Activated naive CD4-positive, alpha-beta T cell treated with anti-CD3 and anti-CD28 coated beads, Interleukin-2, amount 10 ng/mL, durations not matched to agents 7 days and 5 days (primary cell): ENCODE measurements around the gene MLN.

Experiments used
- CTCF ChIA-PET: fragments of 350-600 bp; sonication (Branson Sonifier 250); formaldehyde crosslinking; loops from one replicate; lab custom pipeline; 2021; ENCODE audit warnings: antibody characterized with exemption; lab: Charles Lee
- DNase-seq: peaks from one replicate; pipeline ENCODE4 v3.0.0-alpha.2; 2020
- H3K27ac Mint-ChIP-seq: one replicate; pipeline ENCODE4 v1.8.0; 2021; ENCODE audit warnings: mild to moderate bottlenecking, moderate library complexity, mixed read lengths
- H3K27me3 Mint-ChIP-seq: one replicate; pipeline ENCODE4 v1.8.0; 2021; ENCODE audit warnings: mild to moderate bottlenecking, mixed read lengths
- H3K36me3 Mint-ChIP-seq: one replicate; pipeline ENCODE4 v1.8.0; 2021; ENCODE audit warnings: mixed read lengths
- H3K4me1 Mint-ChIP-seq: one replicate; pipeline ENCODE4 v1.8.0; 2021; ENCODE audit warnings: mixed read lengths
- H3K4me3 Mint-ChIP-seq: one replicate; pipeline ENCODE4 v1.8.0; 2021; ENCODE audit warnings: mild to moderate bottlenecking, moderate library complexity, mixed read lengths
- H3K9me3 Mint-ChIP-seq: one replicate; pipeline ENCODE4 v1.8.0; 2021; ENCODE audit warnings: mixed read lengths

The MLN gene

DNA sequence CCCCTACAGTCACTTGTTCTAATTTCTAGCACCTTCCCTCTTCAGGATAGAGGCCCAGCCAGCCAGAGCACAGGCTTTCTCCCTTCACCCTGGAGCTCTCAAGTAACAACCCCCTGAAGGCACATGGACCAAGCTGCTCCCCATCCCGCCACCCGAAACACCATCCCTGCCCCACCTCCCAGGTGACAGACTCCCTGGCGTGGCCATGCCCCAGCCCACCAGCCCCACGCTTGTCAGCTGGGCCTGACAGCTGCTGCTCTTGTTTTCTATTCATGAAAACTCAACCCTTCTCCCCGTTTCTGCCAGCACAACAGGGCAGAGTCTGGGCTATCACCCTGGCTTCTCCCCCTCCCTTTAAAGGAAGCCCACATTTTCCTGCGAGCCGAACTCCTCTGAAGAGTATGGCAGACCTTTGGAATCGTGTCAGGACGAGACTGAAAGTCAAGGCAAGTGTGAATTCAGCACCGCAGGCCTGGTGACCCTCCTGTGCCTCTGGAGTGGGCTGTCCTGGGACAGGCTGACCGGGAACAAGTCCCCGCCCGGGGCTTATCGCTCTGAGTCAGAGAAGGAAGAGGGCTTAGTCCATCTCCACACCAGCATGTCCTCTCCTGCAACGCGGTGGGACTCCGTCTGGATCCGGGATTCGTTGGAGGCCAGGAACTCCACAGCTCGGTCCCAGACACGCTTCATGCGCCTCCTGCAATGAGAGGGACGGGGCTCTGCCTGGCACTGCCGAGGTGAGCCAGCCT lies 31.5 kb downstream of the MLN start:
- no peak for DNase-seq
- H3K27me3 Mint-ChIP-seq: peaks cover 29% of the 10 kb centered on the region
- H3K36me3 Mint-ChIP-seq: peaks cover 26% of the 10 kb centered on the region
- peaks cover 6% of the 10 kb centered on the region for H3K4me1 Mint-ChIP-seq
- H3K9me3 Mint-ChIP-seq: no peaks in the 10 kb centered on the region
- no peak overlapping the region for H3K4me3 Mint-ChIP-seq
- no peak overlapping the region for H3K27ac Mint-ChIP-seq
- CTCF ChIA-PET: interaction anchor here (0.9 to 16.2 kb wide), 16 partner anchors 9 to 383 kb away, joined by 3 to 167 read pairs (median 6); partner anchors contain the start of gene IP6K3

DNA sequence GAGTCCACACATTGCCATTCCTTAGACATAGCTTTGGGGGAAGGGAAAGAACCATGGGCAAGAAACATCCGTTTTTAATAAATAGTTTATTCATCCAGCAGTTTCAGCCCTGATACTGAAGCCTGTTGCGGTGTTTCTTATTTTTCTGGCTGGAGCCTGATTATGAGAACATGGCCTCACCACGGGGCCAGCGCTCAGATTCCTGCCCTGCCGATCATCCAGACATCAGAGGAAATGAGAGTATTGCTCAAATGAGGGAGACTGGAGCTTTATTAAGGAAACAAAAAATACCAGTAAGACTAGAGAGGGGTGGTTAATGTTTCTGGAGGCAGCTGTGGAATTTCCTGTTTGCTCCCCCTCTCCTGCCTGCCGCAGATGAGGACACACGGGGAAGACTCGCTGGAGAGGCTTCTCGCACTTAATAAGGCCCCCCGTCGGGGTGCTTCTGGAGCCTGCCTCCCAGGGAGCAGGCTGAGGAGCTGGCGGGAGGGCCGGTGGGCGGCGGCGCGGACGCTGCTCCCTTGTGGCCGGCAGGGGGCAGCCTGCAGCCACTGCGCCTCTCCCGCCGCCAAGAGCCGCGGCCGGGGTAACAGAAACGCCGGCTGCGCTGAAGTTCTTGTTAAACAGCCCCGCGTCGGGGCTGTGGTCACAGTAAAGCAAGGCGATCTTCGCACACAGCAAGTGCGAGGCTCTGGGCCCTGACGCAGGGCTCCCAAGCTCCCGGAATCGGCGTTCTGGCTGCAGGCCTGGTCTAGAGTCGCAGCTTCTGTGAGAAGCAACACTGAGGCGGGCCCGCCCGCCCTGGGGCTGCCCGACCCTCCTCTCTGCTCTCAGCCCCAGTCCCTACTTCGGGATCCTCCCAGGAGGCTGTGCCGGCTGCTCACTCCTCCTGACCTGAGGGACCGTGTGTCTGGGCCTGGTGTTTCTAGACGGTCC lies 32.4 kb downstream of the MLN start:
- CTCF ChIA-PET: interaction anchor here (0.8 to 16.2 kb wide), 27 partner anchors 7 to 383 kb away, joined by 3 to 167 read pairs (median 4); partner anchors contain the start of gene IP6K3
- peak; percentile 70 for DNase-seq
- Mint-ChIP-seq H3K27ac (peak overlapping the region; percentile 6), H3K9me3 (no peaks in the 10 kb centered on the region), H3K4me3 (no peak overlapping the region), H3K36me3 (peaks cover 19% of the 10 kb centered on the region), H3K4me1 (peaks cover 6% of the 10 kb centered on the region), H3K27me3 (peaks cover 33% of the 10 kb centered on the region)

DNA sequence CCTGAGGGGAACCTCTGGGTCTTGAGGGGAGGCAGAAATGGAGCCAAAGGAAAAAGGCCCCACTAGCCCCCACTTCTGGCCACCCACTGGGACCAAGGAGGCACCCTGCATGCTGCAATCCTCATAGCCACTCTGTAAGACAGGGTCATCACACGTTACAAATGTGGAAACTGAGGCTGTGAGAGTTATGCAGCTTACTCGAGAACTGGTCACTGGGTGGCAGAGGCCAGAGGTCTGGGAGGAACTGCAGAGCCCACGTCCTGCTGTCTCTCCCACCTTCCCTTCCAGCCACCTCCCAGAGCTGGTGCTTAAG lies 33.0 kb downstream of the MLN start:
- CTCF ChIA-PET: interaction anchor here (0.8 to 16.2 kb wide), 27 partner anchors 8 to 384 kb away, joined by 3 to 167 read pairs (median 4); partner anchors contain the start of gene IP6K3
- no peak for DNase-seq
- Mint-ChIP-seq H3K9me3 (no peaks in the 10 kb centered on the region), H3K27ac (no peak overlapping the region), H3K4me3 (no peak overlapping the region), H3K4me1 (peaks cover 6% of the 10 kb centered on the region), H3K36me3 (peaks cover 13% of the 10 kb centered on the region), H3K27me3 (peaks cover 40% of the 10 kb centered on the region)

DNA sequence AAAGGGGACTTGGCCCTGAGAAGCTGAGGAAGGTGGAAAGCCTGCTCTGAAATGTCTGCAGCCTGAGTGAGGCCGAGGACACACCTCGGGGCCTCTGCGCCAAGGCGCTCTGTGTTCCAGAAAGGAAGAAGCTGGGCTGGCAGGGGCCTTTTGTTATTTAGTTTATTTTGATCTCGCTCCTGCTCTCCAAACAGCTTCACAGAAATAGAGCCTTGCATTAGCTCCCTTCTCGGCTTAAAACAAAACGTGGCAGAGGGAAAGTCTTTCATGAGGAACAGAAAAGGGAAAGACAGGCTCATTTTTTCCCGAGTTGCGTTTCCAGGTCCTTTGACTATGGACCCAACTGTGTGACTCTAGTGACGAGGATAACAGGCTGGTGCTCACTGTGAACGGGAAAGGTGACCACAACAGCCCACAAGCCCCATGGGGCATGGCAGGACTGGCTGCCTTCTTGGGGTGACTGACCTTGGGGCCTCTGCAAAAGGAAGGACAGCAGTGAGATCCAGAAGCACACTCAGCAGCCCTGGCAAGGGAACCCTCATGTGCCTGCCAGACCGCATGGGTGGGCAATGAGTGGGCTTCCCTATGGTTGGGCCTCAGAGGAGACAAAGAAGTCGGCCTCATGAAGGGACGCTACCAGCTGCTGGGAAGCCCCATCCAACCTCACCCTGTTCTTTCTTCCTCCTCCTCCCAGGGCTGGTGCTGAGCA lies 33.5 kb downstream of the MLN start:
- Mint-ChIP-seq H3K36me3 (peaks cover 10% of the 10 kb centered on the region), H3K27ac (no peak overlapping the region), H3K4me1 (peaks cover 6% of the 10 kb centered on the region), H3K4me3 (no peak overlapping the region), H3K9me3 (no peaks in the 10 kb centered on the region), H3K27me3 (peaks cover 43% of the 10 kb centered on the region)
- CTCF ChIA-PET: interaction anchor here (0.6 to 16.2 kb wide), 20 partner anchors 8 to 385 kb away, joined by 3 to 167 read pairs (median 4); partner anchors contain the start of genes IP6K3 and UQCC2
- DNase-seq: no peak

DNA sequence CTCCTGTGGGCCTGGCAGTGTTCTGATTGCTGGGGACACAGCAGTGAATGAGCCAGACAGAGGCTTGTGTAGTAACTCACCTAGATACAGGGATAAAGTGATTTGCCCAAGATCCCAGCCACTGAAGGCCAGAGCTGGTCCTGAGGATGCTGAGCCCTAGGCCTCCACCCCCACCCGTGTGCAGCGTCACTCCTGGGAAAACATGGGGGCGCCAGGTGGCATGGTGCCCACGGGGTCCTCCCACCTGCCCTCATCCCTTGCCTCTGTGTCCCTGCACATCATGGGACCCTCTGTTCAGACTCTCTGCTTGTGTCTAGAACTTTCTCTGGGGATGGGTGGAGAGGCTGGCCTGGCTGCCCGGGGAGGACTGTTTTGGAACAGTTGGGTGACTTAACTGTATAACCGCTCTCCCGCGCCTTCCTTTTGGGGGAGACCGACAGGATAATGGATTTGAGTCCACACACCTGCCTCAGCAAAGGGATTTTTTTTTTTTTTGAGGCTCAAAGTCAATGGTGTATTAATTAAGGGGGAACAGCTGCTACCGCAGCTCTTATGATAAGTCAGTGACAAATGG lies 34.5 kb downstream of the MLN start:
- peaks cover 6% of the 10 kb centered on the region for H3K4me1 Mint-ChIP-seq

DNA sequence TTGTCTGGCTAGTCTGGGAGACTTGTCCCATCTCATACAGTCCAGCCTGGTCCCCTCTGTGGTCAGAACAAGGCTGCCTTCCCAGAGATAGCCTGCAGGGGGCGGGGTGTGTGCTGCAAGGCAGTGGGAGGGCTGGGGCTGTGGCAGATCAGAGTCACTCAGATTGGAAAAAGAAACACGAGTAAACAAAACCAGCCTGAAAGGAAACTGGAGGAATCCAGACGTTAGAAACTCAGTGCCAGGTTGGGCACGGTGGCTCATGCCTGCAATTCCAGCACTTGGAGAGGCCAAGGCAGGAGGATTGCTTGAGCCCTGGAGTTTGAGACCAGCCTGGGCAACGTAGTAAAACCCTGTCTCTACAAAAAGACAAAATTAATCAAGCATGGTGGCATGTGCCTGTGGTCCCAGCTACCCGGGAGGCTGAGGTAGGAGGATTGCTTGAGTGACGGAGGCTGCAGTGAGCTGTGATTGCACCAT lies 35.1 kb downstream of the MLN start:
- H3K27ac Mint-ChIP-seq: peak overlapping the region; percentile 21
- H3K4me3 Mint-ChIP-seq: no peak overlapping the region
- H3K4me1 Mint-ChIP-seq: peaks cover 6% of the 10 kb centered on the region
- H3K9me3 Mint-ChIP-seq: no peaks in the 10 kb centered on the region
- CTCF ChIA-PET: interaction anchor here (1.5 to 16.2 kb wide), 8 partner anchors 10 to 386 kb away, joined by 4 to 167 read pairs (median 18); partner anchors contain the start of genes IP6K3 and UQCC2
- H3K36me3 Mint-ChIP-seq: peaks cover 5% of the 10 kb centered on the region
- peak; percentile 87 for DNase-seq
- H3K27me3 Mint-ChIP-seq: peaks cover 53% of the 10 kb centered on the region

More for the DNA sequence above, 34.5 kb downstream of the MLN start:
- CTCF ChIA-PET: interaction anchor here (0.7 to 16.2 kb wide), 12 partner anchors 9 to 385 kb away, joined by 3 to 167 read pairs (median 6); partner anchors contain the start of genes IP6K3 and UQCC2
- no peak overlapping the region for H3K27ac Mint-ChIP-seq
- no peaks in the 10 kb centered on the region for H3K9me3 Mint-ChIP-seq
- H3K4me3 Mint-ChIP-seq: no peak overlapping the region
- peaks cover 5% of the 10 kb centered on the region for H3K36me3 Mint-ChIP-seq
- no peak for DNase-seq
- peaks cover 46% of the 10 kb centered on the region for H3K27me3 Mint-ChIP-seq

DNA sequence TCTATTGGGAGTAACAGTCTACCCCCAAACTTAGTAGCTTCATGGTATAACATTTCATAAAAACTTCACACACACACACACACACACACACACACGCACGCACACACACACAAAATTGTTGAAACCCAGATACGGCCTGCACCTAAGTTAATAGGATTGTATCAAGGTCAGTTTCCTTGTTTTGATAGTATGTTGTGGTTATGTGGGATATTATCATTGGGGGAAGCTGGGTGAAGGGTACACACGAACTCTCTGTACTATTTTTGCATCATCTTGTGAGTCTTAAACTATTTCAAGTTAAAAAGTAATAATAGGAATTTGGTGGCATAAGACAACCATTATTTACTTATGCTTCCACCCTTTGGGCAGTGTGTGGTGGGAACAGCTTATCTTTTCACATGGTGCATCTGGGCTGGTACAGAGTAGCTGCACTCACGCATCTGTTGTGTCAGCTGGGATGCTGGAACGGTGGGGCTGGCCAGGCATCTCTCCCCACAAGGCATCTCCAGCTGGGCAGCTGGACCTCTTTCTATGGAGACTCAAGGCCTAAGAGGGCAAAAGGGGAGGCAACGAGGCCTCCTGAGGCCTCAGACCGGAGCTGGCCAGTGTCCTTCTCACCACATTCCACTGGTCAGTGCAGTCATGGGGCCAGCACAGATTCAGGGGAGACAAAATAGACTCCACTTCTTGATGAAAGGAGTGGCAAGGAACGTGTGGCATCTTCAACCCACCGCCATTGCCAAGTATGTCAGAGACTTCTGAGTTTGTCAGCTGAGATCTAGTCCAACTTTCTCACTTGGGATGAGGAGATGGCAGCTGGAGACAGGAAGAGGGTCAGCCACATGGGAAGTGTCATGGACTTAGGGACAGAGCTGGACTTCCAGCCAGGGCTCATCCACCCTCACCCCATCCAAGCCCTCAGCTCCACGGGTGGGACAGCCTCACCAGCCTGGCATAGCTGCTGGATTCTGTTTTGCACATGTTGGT lies 36.6 kb downstream of the MLN start:
- Mint-ChIP-seq H3K4me3 (no peak overlapping the region), H3K9me3 (no peaks in the 10 kb centered on the region), H3K27me3 (peaks cover 56% of the 10 kb centered on the region), H3K27ac (no peak overlapping the region), H3K36me3 (no peaks in the 10 kb centered on the region), H3K4me1 (peaks cover 6% of the 10 kb centered on the region)
- CTCF ChIA-PET: interaction anchor here (0.5 to 16.2 kb wide), 14 partner anchors 11 to 392 kb away, joined by 3 to 167 read pairs (median 4); partner anchors contain the start of genes IP6K3 and UQCC2
- no peak for DNase-seq

DNA sequence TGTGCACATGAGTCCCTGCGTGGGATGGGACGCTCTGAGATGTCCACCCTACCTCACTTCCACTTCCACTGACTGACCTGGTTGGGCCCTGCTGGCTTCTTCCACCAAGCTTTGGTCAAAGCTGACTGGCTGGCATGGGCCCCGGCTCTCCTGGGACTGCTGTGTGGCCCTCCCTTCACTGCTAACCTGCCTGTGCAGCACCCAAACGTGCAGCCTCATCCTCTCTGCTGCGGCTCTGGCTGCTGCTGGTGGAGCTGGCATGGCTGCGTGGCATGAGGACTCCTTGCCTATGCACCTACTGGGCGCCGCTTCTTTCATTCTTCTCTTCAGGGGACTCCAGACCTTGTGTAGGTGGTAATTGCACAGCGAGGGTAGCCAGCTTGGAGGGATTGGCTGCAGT lies 38.4 kb downstream of the MLN start:
- Mint-ChIP-seq H3K9me3 (no peaks in the 10 kb centered on the region), H3K4me1 (peaks cover 4% of the 10 kb centered on the region), H3K36me3 (no peaks in the 10 kb centered on the region), H3K4me3 (no peak overlapping the region), H3K27me3 (peaks cover 63% of the 10 kb centered on the region), H3K27ac (no peak overlapping the region)
- CTCF ChIA-PET: interaction anchor here (9.0 to 16.2 kb wide), 2 partner anchors 15 to 261 kb away, joined by 144 to 167 read pairs; partner anchors contain the start of gene IP6K3
- DNase-seq: no peak

DNA sequence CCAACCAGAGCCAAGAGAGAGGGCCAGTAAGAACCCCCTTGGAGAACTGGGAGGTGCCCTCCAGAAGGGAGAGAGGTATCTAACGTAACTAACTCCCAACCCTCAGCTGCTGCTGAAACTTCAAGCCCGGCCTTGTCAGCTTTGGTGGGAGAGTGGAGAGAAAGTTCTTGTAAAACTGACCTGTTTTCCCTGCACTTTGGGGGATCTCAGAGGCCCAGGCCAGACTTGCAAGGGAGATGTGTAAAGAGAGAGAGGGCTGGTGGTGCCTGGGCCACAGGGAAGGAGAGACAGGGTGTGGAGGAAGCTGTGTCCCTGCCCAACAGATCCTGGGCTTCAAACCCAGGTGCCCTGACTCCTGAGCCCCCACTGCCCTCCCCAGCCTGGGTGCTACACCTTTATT lies 39.8 kb downstream of the MLN start:
- Mint-ChIP-seq H3K4me3 (no peak overlapping the region), H3K36me3 (no peaks in the 10 kb centered on the region), H3K27ac (no peak overlapping the region), H3K9me3 (no peaks in the 10 kb centered on the region), H3K27me3 (peaks cover 59% of the 10 kb centered on the region), H3K4me1 (peaks cover 4% of the 10 kb centered on the region)
- no peak for DNase-seq
- CTCF ChIA-PET: interaction anchor here (1.1 to 16.2 kb wide), 6 partner anchors 14 to 391 kb away, joined by 3 to 144 read pairs (median 5); partner anchors contain the start of genes IP6K3 and UQCC2

DNA sequence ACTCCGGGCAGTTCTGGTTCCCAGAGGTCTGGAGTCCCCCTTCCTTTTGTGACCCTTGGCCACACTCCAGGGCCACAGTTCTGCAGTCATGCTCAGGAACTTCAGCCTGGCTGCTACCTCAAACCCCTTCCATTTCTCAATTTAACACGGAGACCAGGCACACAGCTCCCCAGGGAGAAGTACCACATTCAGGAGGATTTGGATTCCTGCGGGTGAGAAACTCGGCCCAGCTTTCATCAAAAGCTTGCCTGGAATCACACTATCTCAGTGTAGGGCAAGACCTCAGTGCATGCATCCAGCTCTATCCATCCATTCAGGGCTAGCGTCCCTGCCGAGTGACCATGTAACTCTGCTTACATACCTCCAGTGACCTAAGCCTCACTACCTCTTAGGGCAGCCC lies 40.3 kb downstream of the MLN start:
- H3K27me3 Mint-ChIP-seq: peaks cover 53% of the 10 kb centered on the region
- no peak overlapping the region for H3K4me3 Mint-ChIP-seq
- no peak overlapping the region for H3K27ac Mint-ChIP-seq
- H3K36me3 Mint-ChIP-seq: no peaks in the 10 kb centered on the region
- DNase-seq: no peak
- H3K9me3 Mint-ChIP-seq: no peaks in the 10 kb centered on the region
- peaks cover under 1% of the 10 kb centered on the region for H3K4me1 Mint-ChIP-seq
- CTCF ChIA-PET: interaction anchor here (1.1 to 16.2 kb wide), 6 partner anchors 13 to 392 kb away, joined by 3 to 144 read pairs (median 5); partner anchors contain the start of genes IP6K3 and UQCC2

DNA sequence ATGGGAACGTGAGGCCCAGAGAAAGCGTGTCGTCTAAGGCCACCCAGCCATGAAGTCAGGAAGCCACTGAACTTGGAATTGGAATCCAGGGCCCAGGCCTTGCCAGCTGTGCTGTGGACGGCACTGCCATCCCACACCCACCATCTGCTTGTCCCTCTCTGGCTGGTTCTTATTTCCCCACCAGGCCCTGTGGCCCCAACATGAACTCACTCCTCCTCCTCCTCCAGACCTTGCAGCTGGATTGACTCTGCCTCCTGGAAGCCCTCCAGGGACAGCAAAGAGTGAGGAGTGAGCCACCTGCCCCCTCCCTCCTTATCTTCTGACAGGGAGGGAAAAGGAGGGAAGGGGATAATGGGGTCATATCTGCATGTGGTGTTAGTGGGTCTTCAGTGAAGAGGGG lies 41.1 kb downstream of the MLN start:
- Mint-ChIP-seq H3K9me3 (no peaks in the 10 kb centered on the region), H3K27ac (no peak overlapping the region), H3K4me1 (no peaks in the 10 kb centered on the region), H3K4me3 (no peak overlapping the region), H3K27me3 (peaks cover 51% of the 10 kb centered on the region), H3K36me3 (no peaks in the 10 kb centered on the region)
- no peak for DNase-seq
- CTCF ChIA-PET: interaction anchor here (0.7 to 16.2 kb wide), 7 partner anchors 13 to 368 kb away, joined by 3 to 144 read pairs (median 3); partner anchors contain the start of genes IP6K3 and UQCC2
